ENCODE measurements around the gene WHRN. TPM values are rescaled to one million over a fixed set of nuclear protein-coding genes. Genes with fewer than 3 reads are reported as not detected.

WHRN gene
- total and polyA plus RNA-seq, 9 of the 15 experiments (the other 6 are each of a cell fraction or from before 2014, with no cell fraction given): 0.31 to 14.1 (median 3.0) TPM

GRCh38 chr9:114396558-114397218 lies 108.6 kb downstream of the WHRN start (continued):
- TF ChIP-seq ZNF280A (IDR thresholded peaks at IDR 0.05; ENCODE audit: low read depth, partially characterized antibody) (no peak), DEAF1 (CRISPR knock-in tag; IDR thresholded peaks at IDR 0.05) (peak; percentile 40; the same call in 1 of the 2 replicates), ZNF384 (IDR thresholded peaks at IDR 0.05; ENCODE audit: low read depth, low read length) (no peak), DMBX1 (CRISPR knock-in tag; IDR thresholded peaks at IDR 0.05; ENCODE audit: borderline replicate concordance) (peak; percentile 68; the same call in 1 of the 2 replicates), RBFOX2 (IDR thresholded peaks at IDR 0.05; ENCODE audit: low read depth, low read length) (0 out of 2 replicates have a peak, but pooled peaks have one; percentile 2), MNT (conservative IDR thresholded peaks at IDR 0.05) (peak; percentile 69 to 80), MGA (IDR thresholded peaks at IDR 0.05) (peak; percentile 95), EP400 (IDR thresholded peaks at IDR 0.05) (peak; percentile 93), MAZ (CRISPR knock-in tag; conservative IDR thresholded peaks at IDR 0.05 in 1 of 2, IDR thresholded peaks at IDR 0.05 in 1 of 2) (0 out of 4 replicates have a peak, but pooled peaks have one; percentile 13 to 38)

Data from K562 (cell line).